Measurements from ENCODE around the gene PSD4. TPM values are rescaled to one million over a fixed set of nuclear protein-coding genes. Genes with fewer than 3 reads are reported as not detected.

The PSD4 gene
- total RNA-seq = 100 to 1,000 TPM in 1 of 6 donors, 10 to 100 TPM in 5; 44.0 to 101 (median 60.4) TPM

DNA sequence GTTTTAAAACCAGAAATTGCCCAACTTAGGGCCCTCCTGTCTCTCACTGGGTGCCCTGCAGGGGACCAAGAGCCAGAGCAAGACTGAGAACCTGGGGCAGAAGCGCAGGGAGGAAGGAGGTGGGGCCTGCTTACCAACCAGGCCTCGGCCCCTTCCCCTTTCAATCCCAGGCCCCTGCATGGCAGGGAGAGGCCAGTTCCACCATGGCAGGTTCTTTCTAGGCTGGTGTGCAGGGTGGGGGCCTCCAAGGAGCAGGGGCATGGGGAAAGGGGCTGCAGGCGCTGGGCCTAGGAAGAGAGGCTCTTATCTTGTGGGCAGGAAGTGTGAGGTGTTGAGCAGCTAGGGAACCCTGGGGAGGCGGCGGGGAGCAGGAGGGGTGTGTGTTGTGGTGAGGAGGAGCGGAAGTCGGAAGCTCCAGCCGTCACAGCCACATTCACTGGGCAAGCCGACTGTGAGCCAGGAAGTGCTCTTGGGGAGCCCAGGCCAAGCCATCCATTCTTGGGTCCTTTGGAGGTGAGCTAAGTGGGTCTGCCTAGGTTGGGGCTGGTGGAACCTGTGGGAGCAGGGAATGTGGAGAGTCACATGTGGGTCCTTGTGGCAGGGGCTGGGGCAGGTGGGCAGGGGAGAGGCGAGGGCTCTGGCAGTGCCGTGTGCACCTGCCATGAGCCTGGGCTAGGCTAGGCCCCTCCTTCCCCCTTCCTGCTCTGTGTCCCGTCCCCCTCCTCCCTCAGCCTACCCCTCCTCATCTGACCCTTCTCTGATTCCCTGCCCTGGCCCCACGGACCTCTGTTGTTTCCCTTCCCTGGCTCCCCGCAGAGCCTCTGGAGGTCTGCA lies at the start of gene PSD4:
Gene PSD4, plus strand, starts transcription at position 430 of the 834 bp plus-strand sequence. CDS start 8,486 bp downstream, outside the sequence.
- H3K27ac ChIP-seq = peak within 1 kb of the TSS; percentile 67 to 88 (median 79)
- peak; percentile 82 to 88 for ATAC-seq (ENCODE audit: low FRiP score in 2 of 2)
- TF ChIP-seq POLR2AphosphoS5 (IDR thresholded peaks at IDR 0.05) (peak; percentile 10 to 71), POLR2A (IDR thresholded peaks at IDR 0.05) (peak in 1 of 4 donors; percentile 57), EP300 (IDR thresholded peaks at IDR 0.05) (no peak)
- TF ChIP-seq, protein P1, sequence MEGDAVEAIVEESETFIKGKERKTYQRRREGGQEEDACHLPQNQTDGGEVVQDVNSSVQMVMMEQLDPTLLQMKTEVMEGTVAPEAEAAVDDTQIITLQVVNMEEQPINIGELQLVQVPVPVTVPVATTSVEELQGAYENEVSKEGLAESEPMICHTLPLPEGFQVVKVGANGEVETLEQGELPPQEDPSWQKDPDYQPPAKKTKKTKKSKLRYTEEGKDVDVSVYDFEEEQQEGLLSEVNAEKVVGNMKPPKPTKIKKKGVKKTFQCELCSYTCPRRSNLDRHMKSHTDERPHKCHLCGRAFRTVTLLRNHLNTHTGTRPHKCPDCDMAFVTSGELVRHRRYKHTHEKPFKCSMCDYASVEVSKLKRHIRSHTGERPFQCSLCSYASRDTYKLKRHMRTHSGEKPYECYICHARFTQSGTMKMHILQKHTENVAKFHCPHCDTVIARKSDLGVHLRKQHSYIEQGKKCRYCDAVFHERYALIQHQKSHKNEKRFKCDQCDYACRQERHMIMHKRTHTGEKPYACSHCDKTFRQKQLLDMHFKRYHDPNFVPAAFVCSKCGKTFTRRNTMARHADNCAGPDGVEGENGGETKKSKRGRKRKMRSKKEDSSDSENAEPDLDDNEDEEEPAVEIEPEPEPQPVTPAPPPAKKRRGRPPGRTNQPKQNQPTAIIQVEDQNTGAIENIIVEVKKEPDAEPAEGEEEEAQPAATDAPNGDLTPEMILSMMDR (IDR thresholded peaks at IDR 0.05) = no peak
- peaks cover 3 to 31% (median 19%) of the 10 kb centered on the region in 4 donors for H3K4me1 ChIP-seq
- WGBS, 2 donors = 49 to 57% methylated on average over 13 to 14 of the region's 14 CpGs
- no peaks in the 10 kb centered on the region for H3K9me3 ChIP-seq
- H3K4me3 ChIP-seq = peak within 1 kb of the TSS; percentile 14 to 50 (median 38)
- H3K27me3 ChIP-seq = no peaks in the 10 kb centered on the region
- H3K36me3 ChIP-seq = no peaks in the 10 kb centered on the region
- peak; percentile 59 to 88 for DNase-seq

DNA sequence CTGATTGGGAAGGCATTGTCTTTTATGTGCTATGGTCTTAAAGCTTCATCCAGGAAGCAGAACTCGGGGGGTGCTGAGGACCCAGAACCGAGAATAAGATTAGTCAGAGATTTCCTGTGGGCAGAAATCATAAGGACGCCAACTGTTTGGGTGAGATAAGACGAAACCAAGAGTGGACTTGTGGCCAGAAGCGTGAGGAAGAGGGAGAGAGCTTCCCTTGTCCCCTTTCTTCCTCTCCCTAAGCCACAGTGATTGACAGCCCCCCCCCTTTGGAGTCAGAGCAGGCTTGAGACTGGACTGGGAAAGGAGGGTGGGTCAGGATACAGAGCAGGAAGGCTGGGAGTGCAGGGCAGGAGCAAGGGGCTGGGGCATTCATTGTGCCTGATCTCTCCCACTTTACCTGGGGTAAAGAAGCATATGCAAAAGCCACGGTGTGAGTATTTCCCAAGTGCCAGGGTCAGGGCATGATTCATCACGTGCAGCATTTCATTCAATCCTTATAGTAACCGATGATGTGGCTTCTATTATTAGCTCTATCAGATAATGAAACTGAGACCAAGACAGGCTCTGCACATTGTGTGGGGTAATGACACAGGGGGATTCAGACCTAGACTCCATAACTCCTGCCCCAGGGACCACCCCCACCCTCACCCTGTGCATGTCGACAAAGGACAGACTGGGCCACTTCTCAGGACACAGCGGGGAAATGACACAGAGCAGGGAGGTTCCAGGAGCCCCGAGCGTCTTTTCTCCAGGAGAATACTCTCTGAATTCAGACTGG lies 49.4 kb upstream of the PSD4 start:
- Histone ChIP-seq H3K4me3 (no peak overlapping the region), H3K4me1 (peaks cover 4 to 11% (median 5%) of the 10 kb centered on the region in 4 donors), H3K27me3 (no peaks in the 10 kb centered on the region), H3K9me3 (no peaks in the 10 kb centered on the region), H3K27ac (peak overlapping the region; percentile 32 to 65 (median 38)), H3K36me3 (no peaks in the 10 kb centered on the region)
- ATAC-seq (ENCODE audit: low FRiP score in 2 of 2) (peak in 1 of 2 donors; percentile 25), DNase-seq (no peak)
- no peak for TF ChIP-seq POLR2A (IDR thresholded peaks at IDR 0.05)
- WGBS, 2 donors = 40 to 53% methylated on average over 8 to 12 of the region's 12 CpGs

DNA sequence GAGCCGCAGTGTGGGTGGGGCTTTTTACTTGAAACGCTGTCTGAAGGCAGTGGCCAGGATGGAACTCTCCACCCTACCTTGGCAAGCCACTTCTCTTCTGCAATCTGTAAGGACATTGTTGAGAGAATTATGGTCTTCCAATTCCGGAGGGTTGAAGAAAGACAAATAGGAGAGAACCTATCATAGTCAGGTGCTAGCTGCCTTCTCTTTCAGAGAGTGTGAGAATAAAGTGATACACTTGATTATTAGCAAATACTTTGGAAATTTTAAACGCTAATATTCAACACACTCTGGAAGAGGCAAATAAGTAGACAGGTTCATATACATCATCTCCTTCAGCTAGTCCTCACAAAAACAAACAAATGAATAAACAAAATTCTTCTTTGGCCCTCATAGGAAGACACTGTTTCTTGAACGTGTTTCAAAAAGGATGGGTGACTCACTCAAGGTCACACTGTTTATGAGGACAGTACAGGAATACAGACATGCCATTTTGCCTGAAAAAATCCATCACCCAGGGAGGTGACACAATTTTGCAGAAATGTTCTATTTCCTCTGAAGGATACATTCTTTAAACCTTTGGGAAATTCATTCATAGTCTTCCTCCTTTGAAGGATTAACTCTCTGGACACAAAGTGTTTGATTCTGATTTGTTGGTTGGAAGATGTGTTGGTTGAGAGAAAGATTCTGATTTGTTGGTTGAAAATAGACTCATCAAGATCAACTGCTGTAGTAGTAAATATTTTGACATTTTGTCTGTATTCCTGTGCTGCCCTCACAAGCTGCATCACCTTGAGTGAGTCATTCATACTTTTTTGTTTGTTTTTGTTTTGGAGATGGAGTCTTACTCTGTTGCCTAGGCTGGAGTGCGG lies 48.6 kb upstream of the PSD4 start:
- H3K36me3 ChIP-seq = no peaks in the 10 kb centered on the region
- ATAC-seq (ENCODE audit: low FRiP score in 2 of 2) (no peak), DNase-seq (no peak)
- H3K4me1 ChIP-seq = peaks cover 4 to 11% (median 5%) of the 10 kb centered on the region in 4 donors
- peak overlapping the region in 1 of 4 donors; percentile 65 for H3K27ac ChIP-seq
- H3K4me3 ChIP-seq = no peak overlapping the region
- WGBS, 2 donors = 45 to 57% methylated on average over 6 of the region's 6 CpGs
- H3K9me3 ChIP-seq = no peaks in the 10 kb centered on the region
- no peaks in the 10 kb centered on the region for H3K27me3 ChIP-seq
- TF ChIP-seq POLR2AphosphoS5 (IDR thresholded peaks at IDR 0.05) = no peak
- TF ChIP-seq EP300 (IDR thresholded peaks at IDR 0.05) = no peak
- TF ChIP-seq, protein P1 (IDR thresholded peaks at IDR 0.05) = no peak
- no peak for TF ChIP-seq POLR2A (IDR thresholded peaks at IDR 0.05)

DNA sequence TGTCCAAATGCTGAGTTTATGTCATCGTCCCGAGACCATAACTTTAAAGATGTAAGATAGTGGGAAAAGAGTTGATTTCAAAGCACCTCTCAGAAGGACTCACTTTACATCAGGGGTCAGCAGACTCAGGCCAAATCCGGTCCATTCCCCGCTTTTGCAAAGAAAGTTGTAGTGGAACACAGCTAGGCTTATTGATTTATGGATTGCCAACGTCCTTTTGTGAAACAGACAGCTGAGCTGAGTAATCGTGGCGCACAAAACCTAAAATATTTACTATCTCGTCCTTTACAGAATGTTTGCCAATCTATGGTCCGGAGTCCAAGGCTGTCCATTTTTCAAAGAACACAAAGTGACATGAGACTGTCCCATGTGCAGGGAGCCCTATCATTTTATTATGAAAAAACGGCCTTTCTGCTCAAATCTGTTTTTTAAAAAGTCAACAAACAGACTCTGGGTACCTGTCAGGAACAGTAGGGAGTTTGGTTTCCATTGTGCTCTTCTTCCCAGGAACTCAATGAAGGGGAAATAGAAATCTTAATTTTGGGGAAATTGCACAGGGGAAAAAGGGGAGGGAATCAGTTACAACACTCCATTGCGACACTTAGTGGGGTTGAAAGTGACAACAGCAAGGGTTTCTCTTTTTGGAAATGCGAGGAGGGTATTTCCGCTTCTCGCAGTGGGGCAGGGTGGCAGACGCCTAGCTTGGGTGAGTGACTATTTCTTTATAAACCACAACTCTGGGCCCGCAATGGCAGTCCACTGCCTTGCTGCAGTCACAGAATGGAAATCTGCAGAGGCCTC lies 46.7 kb upstream of the PSD4 start, which contains the start of gene IL1RN:
Gene IL1RN, plus strand, starts transcription at position 754 of the 801 bp plus-strand sequence. Its CDS starts 27 bp downstream, at position 781.
- H3K27ac ChIP-seq = peak within 1 kb of the TSS; percentile 52 to 82 (median 68)
- WGBS, 2 donors = 76 to 84% methylated on average over 15 to 16 of the region's 16 CpGs
- peaks cover 4 to 11% (median 5%) of the 10 kb centered on the region in 4 donors for H3K4me1 ChIP-seq
- TF ChIP-seq POLR2A (IDR thresholded peaks at IDR 0.05) (no peak), POLR2AphosphoS5 (IDR thresholded peaks at IDR 0.05) (peak; percentile 46 to 76)
- ATAC-seq (ENCODE audit: low FRiP score in 2 of 2) (peak; percentile 31 to 75), DNase-seq (peak in 1 of 2 donors; percentile 70)
- peak within 1 kb of the TSS in 3 of 4 donors; percentile 7 to 40 (median 15) for H3K4me3 ChIP-seq
- no peaks in the 10 kb centered on the region for H3K36me3 ChIP-seq
- H3K27me3 ChIP-seq = no peaks in the 10 kb centered on the region
- no peaks in the 10 kb centered on the region for H3K9me3 ChIP-seq
